ENCODE data around the gene RPL36AL.
A peak's percentile ranks its signal among the peaks of the same experiment; 100 is the strongest.

GRCh38 chr14:49585803-49586672, 34.4 kb downstream of the RPL36AL start, which contains the start of gene RPS29:
- TF ChIP-seq, protein P1, sequence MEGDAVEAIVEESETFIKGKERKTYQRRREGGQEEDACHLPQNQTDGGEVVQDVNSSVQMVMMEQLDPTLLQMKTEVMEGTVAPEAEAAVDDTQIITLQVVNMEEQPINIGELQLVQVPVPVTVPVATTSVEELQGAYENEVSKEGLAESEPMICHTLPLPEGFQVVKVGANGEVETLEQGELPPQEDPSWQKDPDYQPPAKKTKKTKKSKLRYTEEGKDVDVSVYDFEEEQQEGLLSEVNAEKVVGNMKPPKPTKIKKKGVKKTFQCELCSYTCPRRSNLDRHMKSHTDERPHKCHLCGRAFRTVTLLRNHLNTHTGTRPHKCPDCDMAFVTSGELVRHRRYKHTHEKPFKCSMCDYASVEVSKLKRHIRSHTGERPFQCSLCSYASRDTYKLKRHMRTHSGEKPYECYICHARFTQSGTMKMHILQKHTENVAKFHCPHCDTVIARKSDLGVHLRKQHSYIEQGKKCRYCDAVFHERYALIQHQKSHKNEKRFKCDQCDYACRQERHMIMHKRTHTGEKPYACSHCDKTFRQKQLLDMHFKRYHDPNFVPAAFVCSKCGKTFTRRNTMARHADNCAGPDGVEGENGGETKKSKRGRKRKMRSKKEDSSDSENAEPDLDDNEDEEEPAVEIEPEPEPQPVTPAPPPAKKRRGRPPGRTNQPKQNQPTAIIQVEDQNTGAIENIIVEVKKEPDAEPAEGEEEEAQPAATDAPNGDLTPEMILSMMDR (IDR thresholded peaks at IDR 0.05) = peak in 1 of 6 experiments; percentile 35
- TF ChIP-seq POLR2A (IDR thresholded peaks at IDR 0.05) = peak in 3 of 4 donors; percentile 92 to 96 (median 94)

All from esophagus squamous epithelium (tissue), 4 donors.